Measurements from ENCODE around the gene P4HB.

P4HB gene

GRCh38 chr17:81901167-81902022 is 41.1 kb upstream of the P4HB start:
- H3K4me3 Mint-ChIP-seq, result no peak overlapping the region
- H3K27ac Mint-ChIP-seq, result peak overlapping the region; percentile 34

GRCh38 chr17:81900181-81900820 is 40.0 kb upstream of the P4HB start:
- ATAC-seq (no peak), DNase-seq (ENCODE audit: low spot score in 2 of 2) (no peak)
- H3K27ac Mint-ChIP-seq, result no peak overlapping the region
- peaks cover 60% of the 10 kb centered on the region for H3K36me3 Mint-ChIP-seq
- H3K4me1 Mint-ChIP-seq, result peaks cover 10% of the 10 kb centered on the region
- H3K4me3 Mint-ChIP-seq, result no peak overlapping the region
- H3K9me3 Mint-ChIP-seq, result no peaks in the 10 kb centered on the region

More at GRCh38 chr17:81901167-81902022, 41.1 kb upstream of the P4HB start:
- H3K4me1 Mint-ChIP-seq, result peaks cover 10% of the 10 kb centered on the region
- H3K36me3 Mint-ChIP-seq, result peaks cover 49% of the 10 kb centered on the region
- DNase-seq (ENCODE audit: low spot score in 2 of 2), result no peak
- peak; percentile 27 for ATAC-seq
- H3K9me3 Mint-ChIP-seq, result no peaks in the 10 kb centered on the region

GRCh38 chr17:81899514-81900166 is 39.3 kb upstream of the P4HB start:
- no peak overlapping the region for H3K27ac Mint-ChIP-seq
- H3K36me3 Mint-ChIP-seq, result peaks cover 67% of the 10 kb centered on the region
- no peak overlapping the region for H3K4me3 Mint-ChIP-seq
- H3K4me1 Mint-ChIP-seq, result peaks cover 10% of the 10 kb centered on the region
- ATAC-seq, result no peak
- DNase-seq (ENCODE audit: low spot score in 2 of 2), result no peak
- H3K9me3 Mint-ChIP-seq, result no peaks in the 10 kb centered on the region

- H3K36me3 Mint-ChIP-seq, result peaks cover 70% of the 10 kb centered on the region
- ATAC-seq, result no peak
- no peaks in the 10 kb centered on the region for H3K9me3 Mint-ChIP-seq
- no peak for DNase-seq (ENCODE audit: low spot score in 2 of 2)
- no peak overlapping the region for H3K27ac Mint-ChIP-seq
- peaks cover 10% of the 10 kb centered on the region for H3K4me1 Mint-ChIP-seq
- no peak overlapping the region for H3K4me3 Mint-ChIP-seq
Measured at GRCh38 chr17:81898885-81899284, 38.5 kb upstream of the P4HB start.

- ATAC-seq, result no peak
- Mint-ChIP-seq H3K36me3 (peaks cover 72% of the 10 kb centered on the region), H3K4me3 (no peak overlapping the region), H3K9me3 (no peaks in the 10 kb centered on the region), H3K27ac (no peak overlapping the region), H3K4me1 (peaks cover 10% of the 10 kb centered on the region)
- no peak for DNase-seq (ENCODE audit: low spot score in 2 of 2)
Measured at GRCh38 chr17:81898029-81898866, 37.9 kb upstream of the P4HB start.

GRCh38 chr17:81895400-81895799 is 35.1 kb upstream of the P4HB start:
- ATAC-seq (no peak), DNase-seq (ENCODE audit: low spot score in 2 of 2) (no peak)
- H3K4me3 Mint-ChIP-seq, result no peak overlapping the region
- no peaks in the 10 kb centered on the region for H3K9me3 Mint-ChIP-seq
- peaks cover 4% of the 10 kb centered on the region for H3K4me1 Mint-ChIP-seq
- no peak overlapping the region for H3K27ac Mint-ChIP-seq
- peaks cover 87% of the 10 kb centered on the region for H3K36me3 Mint-ChIP-seq

- ATAC-seq, result peak; percentile 27
- no peak for DNase-seq (ENCODE audit: low spot score in 2 of 2)
- peaks cover 25% of the 10 kb centered on the region for H3K4me1 Mint-ChIP-seq
- H3K9me3 Mint-ChIP-seq, result no peaks in the 10 kb centered on the region
- H3K4me3 Mint-ChIP-seq, result peak overlapping the region; percentile 82
- H3K27ac Mint-ChIP-seq, result peak overlapping the region; percentile 96
- peaks cover 90% of the 10 kb centered on the region for H3K36me3 Mint-ChIP-seq
Measured at GRCh38 chr17:81891303-81891552, 30.9 kb upstream of the P4HB start.

GRCh38 chr17:81890447-81891302 is 30.3 kb upstream of the P4HB start:
- Mint-ChIP-seq H3K36me3 (peaks cover 90% of the 10 kb centered on the region), H3K27ac (peak overlapping the region; percentile 96), H3K4me1 (peaks cover 29% of the 10 kb centered on the region), H3K9me3 (no peaks in the 10 kb centered on the region), H3K4me3 (peak overlapping the region; percentile 82)
- ATAC-seq (peak; percentile 3), DNase-seq (ENCODE audit: low spot score in 2 of 2) (no peak)

GRCh38 chr17:81889602-81890001 is 29.3 kb upstream of the P4HB start:
- H3K4me3 Mint-ChIP-seq, result peak overlapping the region; percentile 82
- peaks cover 90% of the 10 kb centered on the region for H3K36me3 Mint-ChIP-seq
- peak overlapping the region; percentile 79 for H3K27ac Mint-ChIP-seq
- H3K9me3 Mint-ChIP-seq, result no peaks in the 10 kb centered on the region
- peaks cover 33% of the 10 kb centered on the region for H3K4me1 Mint-ChIP-seq
- DNase-seq (ENCODE audit: low spot score in 2 of 2) (no peak), ATAC-seq (no peak)

- Mint-ChIP-seq H3K4me3 (peak overlapping the region; percentile 82), H3K9me3 (no peaks in the 10 kb centered on the region), H3K4me1 (peaks cover 33% of the 10 kb centered on the region), H3K27ac (peak overlapping the region; percentile 79), H3K36me3 (peaks cover 90% of the 10 kb centered on the region)
- ATAC-seq (no peak), DNase-seq (ENCODE audit: low spot score in 2 of 2) (no peak)
Measured at GRCh38 chr17:81888988-81889595, 28.8 kb upstream of the P4HB start.

- peak overlapping the region; percentile 82 for H3K4me3 Mint-ChIP-seq
- ATAC-seq (no peak), DNase-seq (ENCODE audit: low spot score in 2 of 2) (no peak)
- peaks cover 33% of the 10 kb centered on the region for H3K4me1 Mint-ChIP-seq
- peak overlapping the region; percentile 79 for H3K27ac Mint-ChIP-seq
- no peaks in the 10 kb centered on the region for H3K9me3 Mint-ChIP-seq
- peaks cover 90% of the 10 kb centered on the region for H3K36me3 Mint-ChIP-seq
Measured at GRCh38 chr17:81888105-81888987, 28.0 kb upstream of the P4HB start.

GRCh38 chr17:81885869-81886548 is 25.7 kb upstream of the P4HB start:
- DNase-seq (ENCODE audit: low spot score in 2 of 2) (no peak), ATAC-seq (peak; percentile 9)
- H3K4me3 Mint-ChIP-seq, result no peak overlapping the region
- H3K4me1 Mint-ChIP-seq, result peaks cover 29% of the 10 kb centered on the region
- H3K27ac Mint-ChIP-seq, result peak overlapping the region; percentile 73
- H3K36me3 Mint-ChIP-seq, result peaks cover 100% of the 10 kb centered on the region
- no peaks in the 10 kb centered on the region for H3K9me3 Mint-ChIP-seq

- DNase-seq (ENCODE audit: low spot score in 2 of 2) (no peak), ATAC-seq (peak; percentile 33)
- Mint-ChIP-seq H3K36me3 (peaks cover 100% of the 10 kb centered on the region), H3K4me1 (peaks cover 29% of the 10 kb centered on the region), H3K27ac (peak overlapping the region; percentile 73), H3K4me3 (no peak overlapping the region), H3K9me3 (no peaks in the 10 kb centered on the region)
Measured at GRCh38 chr17:81885454-81885853, 25.1 kb upstream of the P4HB start.

All from stimulated activated effector memory CD8-positive, alpha-beta T cell treated with anti-CD3 and anti-CD28 coated beads, Interleukin-12 subunit alpha, Interleukin-12 subunit beta, amount 100 ng/mL, for 72 hours (primary cell).